GM12875 (cell line): Measurements from ENCODE around the gene EHHADH.

Experiments
- H3K4me3 ChIP-seq: one replicate; pipeline ENCODE4 v1.5.1; 2011; ENCODE audit warnings: low read depth, low read length, control low read depth
- CTCF ChIP-seq: IDR thresholded peaks from 2 replicates; pipeline ENCODE4 v1.5.1; 2011; ENCODE audit warnings: low read depth, mild to moderate bottlenecking, control low read depth, inconsistent platforms, low read length, moderate library complexity, borderline replicate concordance; ENCODE audit not compliant: insufficient read depth

The EHHADH gene

GRCh38 chr3:185149591-185149990 lies 104.3 kb downstream of the EHHADH start:
- no peak for TF ChIP-seq CTCF
- H3K4me3 ChIP-seq = no peak overlapping the region

- TF ChIP-seq CTCF = no peak
- no peak overlapping the region for H3K4me3 ChIP-seq
Observed at GRCh38 chr3:185145511-185145910, 108.3 kb downstream of the EHHADH start.

GRCh38 chr3:185144784-185145183 lies 109.1 kb downstream of the EHHADH start:
- H3K4me3 ChIP-seq = no peak overlapping the region

More at GRCh38 chr3:185144784-185145183, 109.1 kb downstream of the EHHADH start:
- no peak for TF ChIP-seq CTCF
